ENCODE measurements around the gene WDR83.

- TF ChIP-seq CTCF (IDR thresholded peaks at IDR 0.05; ENCODE audit: poor library complexity) (peak; percentile 9), EZH2phosphoT487 (IDR thresholded peaks at IDR 0.05; ENCODE audit: low read depth, severe bottlenecking, unreplicated experiment) (no peak), EZH2 (IDR thresholded peaks at IDR 0.05; ENCODE audit: borderline replicate concordance) (no peak)
These were observed 18.5 kb upstream of the WDR83 start for GRCh38 chr19:12648088-12648487.

Data from hepatocyte (in vitro differentiated cells).